ENCODE measurements around the gene PML. TPM values are rescaled to one million over a fixed set of nuclear protein-coding genes. Genes with fewer than 3 reads are reported as not detected.
A peak's percentile ranks its signal among the peaks of the same experiment; 100 is the strongest.

PML gene
- total and polyA plus RNA-seq, 9 of the 15 experiments (the other 6 are each of a cell fraction or from before 2014, with no cell fraction given), result 5.0 to 50.7 (median 10.1) TPM

DNA sequence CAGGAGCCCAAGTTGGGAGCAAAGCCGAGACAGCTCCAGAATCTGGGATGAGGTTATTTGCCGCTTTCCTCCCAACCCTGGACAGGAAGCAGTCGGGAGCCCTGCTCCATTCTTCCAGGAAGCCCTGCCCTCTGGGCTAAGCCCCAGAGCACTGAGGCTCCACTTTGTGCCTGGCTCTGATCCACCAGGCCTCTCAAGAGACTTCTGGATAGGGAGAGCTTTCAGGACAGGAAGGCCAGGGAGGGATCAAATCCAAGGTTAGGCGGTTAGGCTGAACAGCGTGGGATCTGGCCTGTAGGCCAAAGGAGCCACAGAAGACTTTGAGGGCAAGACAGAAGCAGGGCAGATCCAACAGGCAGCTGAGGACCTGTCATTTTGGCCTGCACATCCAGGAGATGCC lies 3.3 kb upstream of the PML start:
- WGBS (ENCODE audit: insufficient coverage, low coverage, missing lambda C conversion rate), result 7% methylated on average over 5 of the region's 5 CpGs
- no peak for TF ChIP-seq NCOA2 (IDR thresholded peaks at IDR 0.05; ENCODE audit: partially characterized antibody in 2 of 2)
- TF ChIP-seq, protein P1, sequence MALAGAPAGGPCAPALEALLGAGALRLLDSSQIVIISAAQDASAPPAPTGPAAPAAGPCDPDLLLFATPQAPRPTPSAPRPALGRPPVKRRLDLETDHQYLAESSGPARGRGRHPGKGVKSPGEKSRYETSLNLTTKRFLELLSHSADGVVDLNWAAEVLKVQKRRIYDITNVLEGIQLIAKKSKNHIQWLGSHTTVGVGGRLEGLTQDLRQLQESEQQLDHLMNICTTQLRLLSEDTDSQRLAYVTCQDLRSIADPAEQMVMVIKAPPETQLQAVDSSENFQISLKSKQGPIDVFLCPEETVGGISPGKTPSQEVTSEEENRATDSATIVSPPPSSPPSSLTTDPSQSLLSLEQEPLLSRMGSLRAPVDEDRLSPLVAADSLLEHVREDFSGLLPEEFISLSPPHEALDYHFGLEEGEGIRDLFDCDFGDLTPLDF (CRISPR knock-in tag; IDR thresholded peaks at IDR 0.05), result 0 out of 2 replicates have a peak, but pooled peaks have one; percentile 1
- TF ChIP-seq SLC30A9 (CRISPR knock-in tag; IDR thresholded peaks at IDR 0.05), result no peak
- Histone ChIP-seq H4K20me1 (replicated peaks; ENCODE audit: control insufficient read depth, insufficient read depth, low read length) (no peaks in the 10 kb centered on the region), H3K9me3 (replicated peaks; ENCODE audit: control insufficient read depth, insufficient read depth, low read depth, low read length) (no peaks in the 10 kb centered on the region), H3K4me1 (replicated peaks in 1 of 2; ENCODE audit: control insufficient read depth in 2 of 2, insufficient read depth in 2 of 2, low read length in 2 of 2) (peaks cover 38 to 46% of the 10 kb centered on the region in 2 experiments), H3K27ac (ENCODE audit: extremely low read depth, low read depth, low read length) (peak overlapping the region; percentile 56), H3K79me2 (ENCODE audit: control insufficient read depth, insufficient read depth, low read length) (peaks cover 20% of the 10 kb centered on the region), H2AFZ (ENCODE audit: low read depth, low read length) (peak overlapping the region; percentile 99), H3K4me3 (peak overlapping the region; percentile 86), H3K36me3 (ENCODE audit: control insufficient read depth, insufficient read depth, low read length) (no peaks in the 10 kb centered on the region), H3K9me1 (ENCODE audit: control insufficient read depth, insufficient read depth, low read length) (no peaks in the 10 kb centered on the region), H3K27me3 (ENCODE audit: control insufficient read depth in 2 of 2, insufficient read depth in 2 of 2, low read length in 2 of 2) (no peaks in the 10 kb centered on the region; a peak in 1 of 5 replicates), H3K9ac (ENCODE audit: insufficient read depth in 1 of 2, low read depth in 2 of 2, low read length in 2 of 2) (peak overlapping the region; percentile 68 to 85; a peak in 3 of 4 replicates), H3K4me2 (ENCODE audit: insufficient read depth, low read length) (peak overlapping the region; percentile 84)
- DNase-seq (ENCODE audit: extremely low read depth in 1 of 4, low spot score in 3 of 4), result no peak
- no peak for FAIRE-seq
- in situ Hi-C loops (cut with MboI) (no loop called here), intact Hi-C loops (cut with micrococcal nuclease) (loop anchor here (5.0 to 10.0 kb wide), 2 partner anchors 46 to 624 kb away; partner anchors contain the start of gene CLK3)
- ChIA-PET POLR2A (interaction anchor here (0.9 kb wide), 1 partner anchor 13 kb away, joined by 4 read pairs; no protein-coding TSS in a partner anchor), CTCF (ENCODE audit: low intra/inter-chr PET ratio) (no interaction called here)
- no peak for ATAC-seq
- TSS peak; percentile 45 for BruUV-seq (replicated peaks)

Data from K562 (cell line).